ENCODE results near the gene WNK1. TPM values are rescaled to one million over a fixed set of nuclear protein-coding genes. Genes with fewer than 3 reads are reported as not detected.

Gene WNK1
- total RNA-seq, 1 donor from 2014 or later, result 57.6 TPM

DNA sequence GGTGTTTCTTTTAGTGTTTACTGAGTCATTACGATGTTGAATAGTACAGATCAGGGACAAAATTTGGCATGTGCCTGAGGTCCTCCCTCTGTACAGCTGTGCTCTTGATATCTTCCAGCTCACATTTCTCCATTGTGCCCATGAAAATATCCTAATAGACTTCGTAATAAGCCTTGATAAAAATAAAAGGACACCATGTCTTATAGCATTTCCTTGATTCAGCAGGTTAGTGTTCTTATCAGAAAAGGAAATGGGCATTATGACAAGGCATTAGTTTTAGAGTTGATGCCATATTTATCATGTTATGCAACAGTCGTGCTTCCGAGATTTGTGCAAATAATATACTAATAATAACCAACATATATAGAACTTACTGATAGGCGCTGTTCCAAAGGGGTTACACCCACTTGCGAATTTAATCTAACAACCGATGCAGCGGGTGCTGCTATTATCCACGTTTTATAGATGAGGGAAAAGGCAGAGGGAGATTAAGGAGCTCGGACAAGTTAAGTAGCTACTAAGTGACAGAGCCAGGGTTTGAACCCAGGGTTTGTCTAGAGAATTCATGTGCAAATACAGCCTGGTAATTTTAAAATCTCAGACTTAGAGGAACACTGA is 15.1 kb upstream of the WNK1 start:
- H3K36me3 ChIP-seq (ENCODE audit: control insufficient read depth, insufficient read depth, low read length), result no peaks in the 10 kb centered on the region
- no peak for DNase-seq (ENCODE audit: low read depth)
- TF ChIP-seq CTCF (IDR thresholded peaks at IDR 0.05; ENCODE audit: insufficient read depth, low read length, poor library complexity, severe bottlenecking), result no peak

GRCh38 chr12:738712-739111 is 13.7 kb upstream of the WNK1 start:
- Histone ChIP-seq H3K4me3 (ENCODE audit: low read depth, low read length) (no peak overlapping the region), H3K27me3 (ENCODE audit: control insufficient read depth, insufficient read depth, low read length) (no peaks in the 10 kb centered on the region), H3K36me3 (ENCODE audit: control insufficient read depth, insufficient read depth, low read length) (no peaks in the 10 kb centered on the region)
- no peak for TF ChIP-seq CTCF (IDR thresholded peaks at IDR 0.05; ENCODE audit: insufficient read depth, low read length, poor library complexity, severe bottlenecking)
- DNase-seq (ENCODE audit: low read depth), result no peak

More for the DNA sequence above, 15.1 kb upstream of the WNK1 start:
- H3K27me3 ChIP-seq (ENCODE audit: control insufficient read depth, insufficient read depth, low read length), result no peaks in the 10 kb centered on the region
- H3K4me3 ChIP-seq (ENCODE audit: low read depth, low read length), result no peak overlapping the region

- Histone ChIP-seq H3K36me3 (ENCODE audit: control insufficient read depth, insufficient read depth, low read length) (no peaks in the 10 kb centered on the region), H3K4me3 (ENCODE audit: low read depth, low read length) (no peak overlapping the region), H3K27me3 (ENCODE audit: control insufficient read depth, insufficient read depth, low read length) (no peaks in the 10 kb centered on the region)
- no peak for TF ChIP-seq CTCF (IDR thresholded peaks at IDR 0.05; ENCODE audit: insufficient read depth, low read length, poor library complexity, severe bottlenecking)
- DNase-seq (ENCODE audit: low read depth), result no peak
Observed at GRCh38 chr12:739349-739748, 13.0 kb upstream of the WNK1 start.

DNA sequence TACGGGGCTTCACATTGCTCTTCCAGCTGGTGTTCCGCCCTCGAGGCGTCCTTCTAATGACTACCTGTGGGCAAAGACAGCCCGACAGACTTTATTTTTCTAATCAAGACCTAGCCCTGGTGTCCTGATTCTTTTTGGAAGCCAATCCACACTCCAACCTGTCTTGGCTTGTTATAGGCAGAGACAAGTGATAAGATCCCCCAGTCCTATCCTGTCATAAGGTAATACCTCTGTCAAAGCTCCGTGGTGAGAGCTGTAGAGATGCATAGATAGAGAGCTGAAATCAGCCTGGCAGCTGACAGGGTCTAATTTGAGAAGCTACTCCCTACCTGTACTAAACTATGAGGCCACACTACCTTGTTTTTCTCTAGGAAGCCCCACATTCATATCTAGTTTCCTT is 11.5 kb upstream of the WNK1 start:
- H3K4me3 ChIP-seq (ENCODE audit: low read depth, low read length), result no peak overlapping the region
- no peak for DNase-seq (ENCODE audit: low read depth)
- H3K36me3 ChIP-seq (ENCODE audit: control insufficient read depth, insufficient read depth, low read length), result no peaks in the 10 kb centered on the region
- no peak for TF ChIP-seq CTCF (IDR thresholded peaks at IDR 0.05; ENCODE audit: insufficient read depth, low read length, poor library complexity, severe bottlenecking)
- no peaks in the 10 kb centered on the region for H3K27me3 ChIP-seq (ENCODE audit: control insufficient read depth, insufficient read depth, low read length)

- no peak for DNase-seq (ENCODE audit: low read depth)
- no peak for TF ChIP-seq CTCF (IDR thresholded peaks at IDR 0.05; ENCODE audit: insufficient read depth, low read length, poor library complexity, severe bottlenecking)
- no peaks in the 10 kb centered on the region for H3K36me3 ChIP-seq (ENCODE audit: control insufficient read depth, insufficient read depth, low read length)
- H3K4me3 ChIP-seq (ENCODE audit: low read depth, low read length), result no peak overlapping the region
- no peaks in the 10 kb centered on the region for H3K27me3 ChIP-seq (ENCODE audit: control insufficient read depth, insufficient read depth, low read length)
Observed at GRCh38 chr12:749751-750270, 2.6 kb upstream of the WNK1 start.

All from kidney epithelial cell (primary cell).